Left ventricle myocardium inferior (tissue), 1 donor: ENCODE measurements around the gene HOPX. TPM values are rescaled to one million over a fixed set of nuclear protein-coding genes. Genes with fewer than 3 reads are reported as not detected.

Source experiments
- DNase-seq: peaks from one replicate; pipeline ENCODE4 v3.0.0-alpha.2; 2020
- H3K27ac ChIP-seq: fragments of 200-600 bp; replicated peaks from 2 replicates; pipeline ENCODE4 v1.8.0; 2021
- H3K27me3 ChIP-seq: fragments of 200-600 bp; 2 replicates; pipeline ENCODE4 v1.8.0; 2021; ENCODE audit warnings: low read depth
- H3K36me3 ChIP-seq: fragments of 200-600 bp; 2 replicates; pipeline ENCODE4 v1.8.0; 2021
- H3K4me1 ChIP-seq: fragments of 200-600 bp; 2 replicates; pipeline ENCODE4 v1.8.0; 2021
- H3K4me3 ChIP-seq: fragments of 200-600 bp; 2 replicates; pipeline ENCODE4 v1.8.0; 2021; ENCODE audit warnings: mild to moderate bottlenecking, moderate library complexity
- H3K9me3 ChIP-seq: fragments of 200-600 bp; replicated peaks from 2 replicates; pipeline ENCODE4 v1.8.0; 2021
- intact Hi-C: fragments of 100-400 bp; cut with micrococcal nuclease; formaldehyde crosslinking; loops from one replicate; pipeline ENCODE4 v1.11.0; 2022
- total RNA-seq: library from RNA; stranded (reverse); fragmentation: NEBNext Ultra II Directional; extraction: Animal tissue kit (Norgen Biotek cat#: 25700); gene quantifications from one replicate; pipeline ENCODE4 v1.2.1, GENCODE V29; 2021
- TF ChIP-seq, protein P1 (sequence below): fragments of 200-600 bp; IDR thresholded peaks from 2 replicates; pipeline ENCODE4 v1.8.0; 2021; ENCODE audit warnings: antibody characterized with exemption, mild to moderate bottlenecking, borderline replicate concordance
- donor health status: DM: no; HTN: yes; CAD: no; lungs with severe emphysema.

HOPX gene
- total RNA-seq, 1 donor from 2014 or later = 21.3 TPM

DNA sequence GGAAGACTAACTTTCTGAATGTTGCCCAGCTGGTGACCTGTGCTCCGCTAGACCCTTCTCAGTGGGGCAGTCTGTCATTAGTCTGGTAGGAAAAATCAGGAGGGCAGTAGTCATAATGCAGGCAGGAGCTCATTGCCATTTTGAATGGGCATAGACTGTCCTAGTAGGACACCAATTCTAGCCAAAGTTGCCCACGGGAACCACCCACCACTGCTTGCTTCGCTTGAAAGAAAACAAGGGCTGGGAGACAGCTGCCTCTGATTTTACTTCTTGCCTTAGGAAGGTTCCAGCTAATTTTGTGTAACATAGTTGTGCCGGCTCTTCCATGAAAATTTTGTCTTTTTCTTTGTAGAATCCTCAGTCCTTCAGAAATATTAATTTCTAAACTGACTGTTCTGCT, 23.3 kb downstream of the HOPX start:
- peaks cover 48% of the 10 kb centered on the region for H3K4me1 ChIP-seq
- no peak for DNase-seq
- intact Hi-C loops = no loop called here
- no peak overlapping the region for H3K4me3 ChIP-seq
- TF ChIP-seq, protein P1, sequence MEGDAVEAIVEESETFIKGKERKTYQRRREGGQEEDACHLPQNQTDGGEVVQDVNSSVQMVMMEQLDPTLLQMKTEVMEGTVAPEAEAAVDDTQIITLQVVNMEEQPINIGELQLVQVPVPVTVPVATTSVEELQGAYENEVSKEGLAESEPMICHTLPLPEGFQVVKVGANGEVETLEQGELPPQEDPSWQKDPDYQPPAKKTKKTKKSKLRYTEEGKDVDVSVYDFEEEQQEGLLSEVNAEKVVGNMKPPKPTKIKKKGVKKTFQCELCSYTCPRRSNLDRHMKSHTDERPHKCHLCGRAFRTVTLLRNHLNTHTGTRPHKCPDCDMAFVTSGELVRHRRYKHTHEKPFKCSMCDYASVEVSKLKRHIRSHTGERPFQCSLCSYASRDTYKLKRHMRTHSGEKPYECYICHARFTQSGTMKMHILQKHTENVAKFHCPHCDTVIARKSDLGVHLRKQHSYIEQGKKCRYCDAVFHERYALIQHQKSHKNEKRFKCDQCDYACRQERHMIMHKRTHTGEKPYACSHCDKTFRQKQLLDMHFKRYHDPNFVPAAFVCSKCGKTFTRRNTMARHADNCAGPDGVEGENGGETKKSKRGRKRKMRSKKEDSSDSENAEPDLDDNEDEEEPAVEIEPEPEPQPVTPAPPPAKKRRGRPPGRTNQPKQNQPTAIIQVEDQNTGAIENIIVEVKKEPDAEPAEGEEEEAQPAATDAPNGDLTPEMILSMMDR = no peak
- no peaks in the 10 kb centered on the region for H3K36me3 ChIP-seq
- no peak overlapping the region for H3K27ac ChIP-seq
- peaks cover 45% of the 10 kb centered on the region for H3K27me3 ChIP-seq
- H3K9me3 ChIP-seq = no peaks in the 10 kb centered on the region

DNA sequence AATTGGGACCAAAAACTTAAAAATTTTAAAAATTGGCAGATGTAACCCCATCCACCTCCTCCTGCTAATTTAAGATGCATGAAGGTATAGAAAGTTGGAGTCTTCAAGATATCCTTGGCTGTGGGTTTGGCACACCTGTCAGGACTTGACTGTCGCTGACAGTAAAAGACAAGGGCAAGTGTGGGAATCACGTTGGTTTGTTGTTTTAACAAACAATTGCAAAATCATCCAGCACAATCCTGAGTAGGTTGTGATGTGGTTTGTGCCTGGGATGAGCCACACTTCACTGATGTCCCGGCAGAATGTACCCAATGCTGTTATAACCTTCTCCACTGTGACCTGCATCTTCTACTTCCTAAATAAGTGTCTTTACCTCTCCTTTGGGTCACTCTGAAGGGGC, 24.0 kb downstream of the HOPX start:
- DNase-seq = no peak
- H3K27me3 ChIP-seq = peaks cover 45% of the 10 kb centered on the region
- H3K4me1 ChIP-seq = peaks cover 42% of the 10 kb centered on the region
- no peak overlapping the region for H3K4me3 ChIP-seq
- H3K9me3 ChIP-seq = no peaks in the 10 kb centered on the region
- H3K36me3 ChIP-seq = no peaks in the 10 kb centered on the region
- no peak overlapping the region for H3K27ac ChIP-seq
- intact Hi-C loops = no loop called here
- TF ChIP-seq, protein P1 = no peak

DNA sequence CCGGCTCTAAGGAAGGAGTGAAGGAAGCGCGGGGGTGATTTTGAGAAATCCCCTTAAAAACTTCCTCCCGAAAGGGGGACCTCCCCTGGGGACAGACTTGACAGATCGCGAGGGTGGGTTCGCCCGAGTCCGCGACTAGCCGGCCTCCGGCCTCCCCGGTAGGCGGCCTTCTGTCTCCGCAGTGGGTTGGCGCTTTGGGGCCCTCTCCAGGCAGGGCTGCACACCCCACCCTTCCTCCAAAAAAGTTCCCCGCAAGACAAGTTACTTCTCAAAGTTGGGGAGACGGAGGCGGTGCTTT, 24.8 kb downstream of the HOPX start:
- no peaks in the 10 kb centered on the region for H3K36me3 ChIP-seq
- peak; percentile 29 for DNase-seq
- TF ChIP-seq, protein P1 = peak; percentile 35
- peaks cover 45% of the 10 kb centered on the region for H3K27me3 ChIP-seq
- peak overlapping the region; percentile 74 for H3K4me3 ChIP-seq
- H3K9me3 ChIP-seq = no peaks in the 10 kb centered on the region
- H3K27ac ChIP-seq = no peak overlapping the region
- intact Hi-C loops = no loop called here
- peaks cover 42% of the 10 kb centered on the region for H3K4me1 ChIP-seq

DNA sequence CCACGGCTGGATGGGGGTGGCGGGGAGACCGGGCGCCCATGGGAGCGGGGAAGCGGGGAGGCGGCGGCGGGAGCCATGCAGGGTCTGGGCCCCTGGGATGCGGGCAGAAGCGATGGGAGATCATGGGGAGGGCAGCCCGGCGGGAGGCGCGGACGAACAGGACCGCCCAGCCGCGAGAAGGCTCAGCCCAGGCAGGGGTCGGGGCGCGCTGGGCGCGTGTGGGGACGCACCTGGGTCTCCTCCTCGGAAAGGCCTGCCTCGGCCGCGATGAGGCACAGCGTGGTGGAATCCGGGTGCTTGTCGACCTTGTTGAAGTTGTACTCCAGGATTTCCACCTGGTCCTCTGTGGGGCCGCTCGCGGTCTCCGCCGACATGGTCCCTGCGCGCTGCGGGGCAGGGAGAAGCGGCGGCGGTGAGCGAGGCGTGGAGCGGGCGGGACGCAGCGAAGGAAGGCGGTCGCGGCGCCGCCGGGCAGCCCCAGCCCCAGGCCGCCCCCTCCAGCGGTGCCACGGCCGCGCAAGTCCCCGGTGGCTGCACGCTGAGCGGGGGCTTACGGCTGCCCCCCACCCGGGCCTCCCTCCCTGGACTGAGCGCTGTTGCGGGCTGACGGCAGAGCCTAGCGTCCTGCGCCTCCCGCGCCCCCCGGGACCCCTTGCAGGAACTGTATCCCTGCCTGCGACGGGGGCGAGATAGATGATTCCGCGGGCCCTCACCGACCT, 25.3 kb downstream of the HOPX start:
- DNase-seq = peak; percentile 18

DNA sequence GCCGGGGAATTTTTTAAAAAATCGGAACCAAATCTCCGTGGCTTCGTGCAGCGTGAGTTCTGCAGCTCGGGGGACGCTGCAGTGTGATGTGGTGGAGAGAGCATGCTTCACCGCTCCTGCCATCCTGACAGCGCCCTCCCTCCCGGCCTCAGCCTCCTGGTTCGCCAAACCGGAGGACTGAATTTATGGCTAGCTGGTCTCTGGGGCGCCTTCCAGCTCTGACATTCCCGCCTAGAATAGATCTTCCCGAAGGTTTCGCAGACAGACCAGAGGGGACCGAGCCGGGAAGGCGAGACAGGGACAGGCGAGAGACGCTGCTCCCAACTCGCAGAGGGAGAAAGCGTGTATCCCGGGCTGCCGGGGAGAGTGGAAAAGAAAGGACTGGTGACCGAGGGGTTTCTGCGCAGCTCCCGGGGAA, 25.9 kb downstream of the HOPX start:
- DNase-seq = peak; percentile 24
- TF ChIP-seq, protein P1 = no peak
- Histone ChIP-seq H3K36me3 (no peaks in the 10 kb centered on the region), H3K9me3 (no peaks in the 10 kb centered on the region), H3K4me3 (peak overlapping the region; percentile 74), H3K27ac (peak overlapping the region; percentile 14), H3K4me1 (peaks cover 42% of the 10 kb centered on the region), H3K27me3 (peaks cover 45% of the 10 kb centered on the region)
- intact Hi-C loops = no loop called here

More for the DNA sequence above, 25.3 kb downstream of the HOPX start:
- Histone ChIP-seq H3K4me3 (peak overlapping the region; percentile 74), H3K36me3 (no peaks in the 10 kb centered on the region), H3K27me3 (peaks cover 45% of the 10 kb centered on the region), H3K9me3 (no peaks in the 10 kb centered on the region), H3K4me1 (peaks cover 42% of the 10 kb centered on the region), H3K27ac (peak overlapping the region; percentile 14)
- intact Hi-C loops = no loop called here
- TF ChIP-seq, protein P1 = no peak
